ENCODE measurements around the gene RALGAPA2.

DNA sequence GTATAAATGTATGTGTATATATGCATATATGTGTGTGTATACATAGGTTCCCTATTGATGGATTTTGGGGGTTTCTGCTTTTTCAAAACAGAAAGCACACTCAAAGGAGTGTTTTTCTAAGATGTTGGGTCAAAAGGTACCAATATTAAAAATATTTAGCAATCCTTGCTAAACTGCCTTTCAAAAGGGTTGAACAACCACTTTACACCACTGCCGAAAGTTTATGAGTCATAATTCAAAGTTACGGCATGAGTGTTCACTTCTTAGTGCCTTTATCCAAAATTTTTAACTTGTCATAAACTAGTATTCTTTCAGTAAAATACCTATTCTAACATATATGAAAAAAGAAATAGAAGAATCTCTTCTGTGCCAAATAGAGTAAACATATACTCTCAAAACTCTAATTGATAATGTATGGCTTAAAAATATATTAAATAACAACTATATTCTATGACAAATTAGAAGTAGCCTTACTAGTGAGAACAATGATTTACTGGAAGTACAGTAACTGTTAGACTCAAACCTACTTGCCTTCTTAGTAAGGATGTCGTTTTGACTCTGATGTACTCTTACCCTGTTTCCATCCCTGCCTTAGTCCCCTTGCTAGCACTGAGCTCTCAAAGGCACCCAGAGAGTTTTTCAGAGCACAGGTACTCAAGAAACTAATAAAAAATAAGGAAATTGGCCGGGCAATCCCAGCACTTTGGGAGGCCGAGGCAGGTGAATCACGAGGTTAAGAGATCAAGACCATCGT is 208.5 kb downstream of the RALGAPA2 start:
- no peak for TF ChIP-seq EZH2 (IDR thresholded peaks at IDR 0.05; ENCODE audit: insufficient read depth, poor library complexity, severe bottlenecking)
- TF ChIP-seq EZH2phosphoT487 (IDR thresholded peaks at IDR 0.05; ENCODE audit: insufficient read depth, low read depth), result no peak

All from GM23248 (cell line).